Left lung (tissue), 10 donors: ENCODE measurements around the gene S1PR3. TPM values are rescaled to one million over a fixed set of nuclear protein-coding genes. Genes with fewer than 3 reads are reported as not detected.

Experiments used
- ATAC-seq: fragments of 200-7000 bp; cut with Tn5 transposase; one replicate; pipeline ENCODE4 v1.9.1; 2020; ENCODE audit warnings: moderate library complexity
- DNase-seq, 4 donors: peaks; one replicate each; pipeline ENCODE4 v3.0.0-alpha.2; 2013 to 2020
- H3K27ac ChIP-seq, 2 donors: fragments of 200-600 bp; sonication (generic) in 1 of 2; one replicate each; pipeline versions ENCODE4 v1.5.0 to v1.8.0; 2020 to 2021
- H3K27me3 ChIP-seq, 2 donors: fragments of 200-600 bp; sonication (generic) in 1 of 2; one replicate each; pipeline versions ENCODE4 v1.5.0 to v1.8.0; 2020 to 2021
- H3K36me3 ChIP-seq, 2 donors: fragments of 200-600 bp; sonication (generic) in 1 of 2; one replicate each; pipeline versions ENCODE4 v1.5.0 to v1.8.0; 2020 to 2021
- H3K4me1 ChIP-seq, 2 donors: fragments of 200-600 bp; one replicate each; pipeline ENCODE4 v1.8.0; 2021
- H3K4me3 ChIP-seq, 2 donors: fragments of 200-600 bp; sonication (generic) in 1 of 2; one replicate each; pipeline versions ENCODE4 v1.5.0 to v1.8.0; 2020 to 2021; ENCODE audit warnings: mild to moderate bottlenecking in 1 of 2
- H3K9me3 ChIP-seq, 2 donors: fragments of 200-600 bp; sonication (generic) in 1 of 2; one replicate each; pipeline versions ENCODE4 v1.5.0 to v1.8.0; 2020 to 2021
- CTCF ChIP-seq, 2 donors: fragments of 200-600 bp; sonication (generic) in 1 of 2; IDR thresholded peaks; one replicate each; pipeline versions ENCODE4 v1.5.0 to v1.8.0; 2021; ENCODE audit warnings: antibody characterized with exemption in 2 of 2
- intact Hi-C, 2 donors: fragments of 100-400 bp; cut with DNase I; formaldehyde crosslinking; loops; one replicate each; pipeline versions ENCODE4 v1.11.2 to v1.14.2; 2022
- polyA plus RNA-seq, 6 donors: library from polyadenylated mRNA; unstranded; fragments of 120-200 nt; gene quantifications; one replicate each; pipeline ENCODE4 v1.2.1, GENCODE V29; 2013; ENCODE audit not compliant: insufficient read length in 6 of 6
- total RNA-seq, 2 donors: library from RNA; stranded (reverse); fragmentation: NEBNext Ultra II Directional; extraction: Animal tissue kit (Norgen Biotek cat#: 25700); gene quantifications; one replicate each; pipeline ENCODE4 v1.2.1, GENCODE V29; 2021
- donor health status: DM: no; HTN: yes; CAD: no.
- donor health status: DM: no; HTN: no; CAD: no.

S1PR3 gene
- total and polyA plus RNA-seq, 8 donors, result 6.9 to 113 (median 82.0) TPM

DNA sequence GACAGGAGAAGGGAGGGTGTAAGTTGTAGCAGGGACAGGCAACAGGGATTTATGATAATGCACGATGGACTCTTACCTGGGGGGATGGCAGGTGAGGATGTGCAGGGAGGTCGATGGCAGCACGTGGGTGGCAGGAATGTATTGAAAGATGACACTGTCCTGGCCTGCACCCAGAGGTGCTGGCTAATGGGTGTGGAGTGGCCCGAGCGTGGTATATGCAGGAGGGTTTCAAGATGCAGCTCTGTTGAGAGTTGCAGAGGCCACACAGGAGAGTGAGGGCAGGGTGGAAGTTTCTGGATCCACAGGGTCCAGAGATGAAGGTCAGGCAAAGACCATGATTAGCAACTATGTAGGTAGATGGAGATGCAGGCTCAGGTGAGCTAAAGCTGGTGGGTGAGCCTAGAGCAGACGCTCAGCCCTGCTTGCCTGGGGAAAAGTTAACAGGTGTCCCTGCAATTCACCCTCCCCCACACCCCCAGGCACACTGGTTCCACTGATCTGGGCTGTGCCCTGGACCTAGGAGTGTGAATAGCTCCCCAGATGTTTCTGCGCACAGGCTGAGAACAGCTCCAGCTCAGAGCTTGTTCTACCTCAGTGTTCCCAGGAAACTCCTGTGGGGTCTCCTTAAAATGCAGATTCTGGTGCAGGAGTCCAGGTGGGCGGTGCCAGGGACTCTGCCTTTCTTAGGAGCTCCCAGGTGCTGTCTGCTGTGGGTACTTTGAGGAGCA is 21.5 kb upstream of the S1PR3 start:
- Histone ChIP-seq H3K36me3 (no peaks in the 10 kb centered on the region), H3K4me3 (no peak overlapping the region), H3K4me1 (no peaks in the 10 kb centered on the region), H3K27me3 (no peaks in the 10 kb centered on the region), H3K27ac (no peak overlapping the region), H3K9me3 (no peaks in the 10 kb centered on the region)
- DNase-seq (no peak), ATAC-seq (no peak)
- TF ChIP-seq CTCF (IDR thresholded peaks at IDR 0.05), result no peak
- intact Hi-C loops, result no loop called here

DNA sequence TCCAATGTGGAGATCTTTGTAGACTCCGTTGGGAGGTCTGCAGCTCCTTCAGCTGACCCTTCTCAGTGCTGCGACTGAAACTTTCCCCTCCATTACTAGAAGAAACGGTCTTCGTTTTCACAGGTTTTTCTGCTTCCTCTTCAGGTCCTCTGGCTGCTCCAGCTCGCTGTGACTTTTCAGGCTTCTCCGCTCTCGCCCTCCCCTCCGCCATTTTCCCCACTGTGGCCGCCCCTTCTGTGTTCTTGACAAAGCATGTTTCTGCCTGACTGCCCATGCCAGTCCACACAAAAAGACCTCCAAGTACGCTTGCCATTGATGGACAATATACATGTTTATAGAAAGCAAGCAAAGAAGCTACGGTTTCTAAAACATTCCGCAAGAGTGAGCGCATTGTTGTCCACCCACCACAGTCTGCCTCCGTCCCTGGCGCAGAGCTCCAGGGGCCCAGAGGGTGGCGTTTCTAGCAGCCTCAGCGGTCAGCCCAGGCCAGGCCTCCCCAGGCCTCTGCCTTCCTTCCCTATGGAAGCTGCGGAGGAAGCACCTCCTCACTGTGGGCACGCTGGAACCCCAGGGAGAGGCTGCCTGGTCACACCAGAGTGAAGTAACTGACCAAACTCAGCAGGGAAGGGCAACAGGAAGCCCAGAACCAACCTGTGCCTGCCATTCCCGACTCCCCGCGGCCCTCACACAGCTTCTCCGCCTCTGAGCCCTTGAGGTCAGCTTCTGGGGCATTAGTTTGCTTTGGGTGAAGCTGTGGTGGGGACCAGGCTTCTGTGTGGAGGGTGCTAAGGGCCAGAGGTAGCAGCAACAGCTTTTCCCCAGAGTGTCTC is 19.9 kb upstream of the S1PR3 start:
- DNase-seq (no peak), ATAC-seq (no peak)
- no peak overlapping the region for H3K27ac ChIP-seq
- no peak for TF ChIP-seq CTCF (IDR thresholded peaks at IDR 0.05)
- H3K27me3 ChIP-seq, result no peaks in the 10 kb centered on the region
- no peaks in the 10 kb centered on the region for H3K9me3 ChIP-seq
- no peaks in the 10 kb centered on the region for H3K4me1 ChIP-seq
- H3K36me3 ChIP-seq, result no peaks in the 10 kb centered on the region
- no peak overlapping the region for H3K4me3 ChIP-seq
- intact Hi-C loops, result no loop called here

DNA sequence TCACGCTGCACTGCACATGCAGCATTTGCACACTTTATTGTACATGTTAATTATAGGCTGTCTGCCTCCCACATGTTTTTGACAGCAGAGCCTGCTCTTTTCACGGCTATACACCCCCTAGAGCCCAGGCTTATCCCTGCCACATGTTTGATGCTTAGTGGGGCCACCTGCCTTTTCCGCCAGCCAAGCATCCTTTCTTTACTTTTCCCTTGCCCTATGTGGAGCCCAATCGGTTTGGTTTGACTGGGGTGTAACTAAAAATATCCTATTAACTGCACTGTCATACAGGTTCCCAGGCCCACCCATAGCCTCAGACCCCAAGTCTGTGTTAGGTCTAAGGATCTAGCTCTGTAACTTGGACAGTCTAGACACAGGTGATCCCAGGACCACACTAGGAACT is 18.9 kb upstream of the S1PR3 start:
- Histone ChIP-seq H3K27me3 (no peaks in the 10 kb centered on the region), H3K4me3 (no peak overlapping the region), H3K4me1 (no peaks in the 10 kb centered on the region), H3K27ac (no peak overlapping the region), H3K9me3 (no peaks in the 10 kb centered on the region), H3K36me3 (no peaks in the 10 kb centered on the region)
- intact Hi-C loops, result no loop called here
- DNase-seq (no peak), ATAC-seq (no peak)
- TF ChIP-seq CTCF (IDR thresholded peaks at IDR 0.05), result no peak

GRCh38 chr9:88973281-88974045 is 17.8 kb upstream of the S1PR3 start:
- TF ChIP-seq CTCF (IDR thresholded peaks at IDR 0.05), result no peak
- intact Hi-C loops, result no loop called here
- ATAC-seq, result no peak

DNA sequence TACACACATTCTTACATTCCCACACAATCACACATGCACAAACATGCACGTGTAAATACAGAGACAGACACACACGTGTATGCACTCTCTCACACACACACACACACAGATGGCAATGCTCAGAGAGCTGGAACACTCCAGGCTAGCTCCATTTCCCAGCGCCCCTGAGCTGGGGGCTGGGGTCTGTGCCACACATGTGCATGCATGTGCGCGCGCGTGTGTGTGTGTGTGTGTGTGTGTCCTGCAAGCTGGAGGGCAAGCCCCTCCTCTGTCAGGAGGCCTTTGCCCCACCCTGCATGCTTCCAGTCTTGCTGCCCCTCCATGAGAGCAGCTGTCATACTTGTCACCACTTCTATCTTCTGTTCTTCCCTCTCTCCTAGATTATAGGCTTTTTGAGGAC is 16.6 kb upstream of the S1PR3 start:
- H3K9me3 ChIP-seq, result no peaks in the 10 kb centered on the region
- no peak overlapping the region for H3K27ac ChIP-seq
- H3K27me3 ChIP-seq, result no peaks in the 10 kb centered on the region
- TF ChIP-seq CTCF (IDR thresholded peaks at IDR 0.05), result no peak
- intact Hi-C loops, result no loop called here
- H3K4me3 ChIP-seq, result no peak overlapping the region
- H3K36me3 ChIP-seq, result no peaks in the 10 kb centered on the region
- no peak for DNase-seq
- H3K4me1 ChIP-seq, result no peaks in the 10 kb centered on the region
- no peak for ATAC-seq

More at GRCh38 chr9:88973281-88974045, 17.8 kb upstream of the S1PR3 start:
- Histone ChIP-seq H3K36me3 (no peaks in the 10 kb centered on the region), H3K27me3 (no peaks in the 10 kb centered on the region), H3K4me3 (no peak overlapping the region), H3K4me1 (no peaks in the 10 kb centered on the region), H3K9me3 (no peaks in the 10 kb centered on the region), H3K27ac (no peak overlapping the region)
- DNase-seq, result no peak
